ENCODE data around the gene LRMDA.

LRMDA gene

GRCh38 chr10:75894761-75895160 lies 463.3 kb downstream of the LRMDA start:
- H3K27ac Mint-ChIP-seq, result no peak overlapping the region
- no peaks in the 10 kb centered on the region for H3K36me3 Mint-ChIP-seq (ENCODE audit: low read depth)
- no peaks in the 10 kb centered on the region for H3K9me3 Mint-ChIP-seq
- TF ChIP-seq, protein P1, sequence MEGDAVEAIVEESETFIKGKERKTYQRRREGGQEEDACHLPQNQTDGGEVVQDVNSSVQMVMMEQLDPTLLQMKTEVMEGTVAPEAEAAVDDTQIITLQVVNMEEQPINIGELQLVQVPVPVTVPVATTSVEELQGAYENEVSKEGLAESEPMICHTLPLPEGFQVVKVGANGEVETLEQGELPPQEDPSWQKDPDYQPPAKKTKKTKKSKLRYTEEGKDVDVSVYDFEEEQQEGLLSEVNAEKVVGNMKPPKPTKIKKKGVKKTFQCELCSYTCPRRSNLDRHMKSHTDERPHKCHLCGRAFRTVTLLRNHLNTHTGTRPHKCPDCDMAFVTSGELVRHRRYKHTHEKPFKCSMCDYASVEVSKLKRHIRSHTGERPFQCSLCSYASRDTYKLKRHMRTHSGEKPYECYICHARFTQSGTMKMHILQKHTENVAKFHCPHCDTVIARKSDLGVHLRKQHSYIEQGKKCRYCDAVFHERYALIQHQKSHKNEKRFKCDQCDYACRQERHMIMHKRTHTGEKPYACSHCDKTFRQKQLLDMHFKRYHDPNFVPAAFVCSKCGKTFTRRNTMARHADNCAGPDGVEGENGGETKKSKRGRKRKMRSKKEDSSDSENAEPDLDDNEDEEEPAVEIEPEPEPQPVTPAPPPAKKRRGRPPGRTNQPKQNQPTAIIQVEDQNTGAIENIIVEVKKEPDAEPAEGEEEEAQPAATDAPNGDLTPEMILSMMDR (IDR thresholded peaks at IDR 0.05; ENCODE audit: unreplicated experiment in 3 of 3), result no peak
- peaks cover 3% of the 10 kb centered on the region for H3K27me3 Mint-ChIP-seq (ENCODE audit: low read depth)
- H3K4me1 Mint-ChIP-seq, result no peaks in the 10 kb centered on the region
- H3K4me3 Mint-ChIP-seq, result no peak overlapping the region

GRCh38 chr10:75895259-75895658 lies 463.8 kb downstream of the LRMDA start:
- Mint-ChIP-seq H3K36me3 (ENCODE audit: low read depth) (no peaks in the 10 kb centered on the region), H3K4me3 (no peak overlapping the region), H3K9me3 (no peaks in the 10 kb centered on the region), H3K4me1 (no peaks in the 10 kb centered on the region), H3K27ac (no peak overlapping the region), H3K27me3 (ENCODE audit: low read depth) (peaks cover 4% of the 10 kb centered on the region)
- TF ChIP-seq, protein P1 (IDR thresholded peaks at IDR 0.05; ENCODE audit: unreplicated experiment in 3 of 3), result no peak

DNA sequence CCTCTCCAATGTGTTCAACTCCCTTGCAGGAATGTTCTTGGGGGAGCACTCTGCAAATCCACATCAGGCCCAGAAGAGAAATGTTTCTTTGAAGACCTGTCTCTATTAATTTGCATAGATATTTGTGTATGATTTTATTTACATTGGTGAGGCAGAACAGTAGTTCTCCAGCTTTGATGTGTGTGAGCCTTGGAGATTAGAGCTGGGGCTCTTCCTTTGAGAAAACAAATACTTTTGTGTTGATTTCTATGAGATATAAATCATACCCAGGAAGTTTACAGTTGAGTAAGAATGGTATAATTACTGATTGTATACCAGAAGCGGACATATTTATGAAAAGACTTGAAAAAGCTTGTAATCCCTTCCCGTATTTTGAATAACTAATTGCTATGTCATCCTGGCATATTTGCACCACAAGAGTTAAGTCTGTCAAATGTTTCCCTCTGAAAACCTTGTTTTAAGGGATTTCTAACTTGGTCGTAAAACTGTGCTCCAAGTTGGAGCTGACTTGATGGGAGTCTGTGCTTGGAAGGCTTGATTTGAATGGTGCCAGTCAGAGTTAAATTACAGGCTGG lies 468.5 kb downstream of the LRMDA start:
- peaks cover 4% of the 10 kb centered on the region for H3K4me1 Mint-ChIP-seq
- TF ChIP-seq, protein P1 (IDR thresholded peaks at IDR 0.05; ENCODE audit: unreplicated experiment in 3 of 3), result no peak
- peaks cover 31% of the 10 kb centered on the region for H3K27me3 Mint-ChIP-seq (ENCODE audit: low read depth)
- no peaks in the 10 kb centered on the region for H3K36me3 Mint-ChIP-seq (ENCODE audit: low read depth)
- H3K9me3 Mint-ChIP-seq, result no peaks in the 10 kb centered on the region
- no peak overlapping the region for H3K4me3 Mint-ChIP-seq
- no peak overlapping the region for H3K27ac Mint-ChIP-seq

DNA sequence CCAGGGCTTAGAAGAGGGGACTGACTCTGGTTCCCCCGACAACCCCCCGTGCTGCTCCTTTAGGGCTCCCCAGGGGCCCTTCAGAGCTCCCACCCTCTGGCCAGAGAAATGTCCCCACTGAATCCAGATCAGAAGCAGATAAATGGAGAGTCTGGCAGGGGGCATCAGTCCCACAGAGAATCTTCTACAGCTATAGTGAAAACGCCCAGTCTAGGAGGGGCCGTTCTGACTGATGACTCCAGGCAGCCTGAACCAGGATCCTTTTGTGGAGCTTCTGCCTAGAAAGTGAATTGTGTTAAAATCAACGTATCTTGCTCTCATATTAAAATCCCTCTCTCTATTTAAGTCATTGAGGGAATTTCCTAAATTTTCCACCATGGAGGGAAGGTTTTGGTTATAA lies 471.4 kb downstream of the LRMDA start:
- Mint-ChIP-seq H3K27ac (no peak overlapping the region), H3K36me3 (ENCODE audit: low read depth) (no peaks in the 10 kb centered on the region), H3K4me3 (no peak overlapping the region), H3K27me3 (ENCODE audit: low read depth) (peaks cover 53% of the 10 kb centered on the region), H3K4me1 (peaks cover 12% of the 10 kb centered on the region), H3K9me3 (no peaks in the 10 kb centered on the region)
- TF ChIP-seq, protein P1 (IDR thresholded peaks at IDR 0.05; ENCODE audit: unreplicated experiment in 3 of 3), result no peak

GRCh38 chr10:75904499-75905283 lies 473.3 kb downstream of the LRMDA start:
- H3K27ac Mint-ChIP-seq, result no peak overlapping the region
- H3K4me3 Mint-ChIP-seq, result no peak overlapping the region
- H3K9me3 Mint-ChIP-seq, result no peaks in the 10 kb centered on the region
- peaks cover 12% of the 10 kb centered on the region for H3K4me1 Mint-ChIP-seq
- peaks cover 62% of the 10 kb centered on the region for H3K27me3 Mint-ChIP-seq (ENCODE audit: low read depth)
- TF ChIP-seq, protein P1 (IDR thresholded peaks at IDR 0.05; ENCODE audit: unreplicated experiment in 3 of 3), result no peak
- H3K36me3 Mint-ChIP-seq (ENCODE audit: low read depth), result no peaks in the 10 kb centered on the region

DNA sequence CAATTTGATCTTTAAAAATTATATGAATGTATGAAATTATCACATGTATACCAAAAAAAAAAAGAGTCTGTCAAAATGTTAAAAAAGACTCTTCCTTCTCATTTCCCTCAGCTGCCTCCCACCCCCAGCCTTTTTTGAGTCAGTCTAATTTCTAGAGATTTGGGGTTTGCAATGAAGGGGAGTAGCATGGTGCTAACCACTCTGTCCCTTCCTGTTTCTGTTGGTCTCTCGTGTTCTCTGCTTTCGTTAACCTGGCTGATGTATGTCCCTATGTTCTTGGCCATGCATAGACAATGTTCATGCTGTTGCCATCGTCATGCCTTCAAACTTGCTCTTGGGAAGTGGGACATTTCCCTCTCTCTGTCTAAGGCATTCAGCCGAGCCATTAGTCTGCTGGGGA lies 474.1 kb downstream of the LRMDA start:
- Mint-ChIP-seq H3K27ac (no peak overlapping the region), H3K4me1 (peaks cover 12% of the 10 kb centered on the region), H3K9me3 (no peaks in the 10 kb centered on the region), H3K36me3 (ENCODE audit: low read depth) (no peaks in the 10 kb centered on the region), H3K4me3 (no peak overlapping the region), H3K27me3 (ENCODE audit: low read depth) (peaks cover 63% of the 10 kb centered on the region)
- TF ChIP-seq, protein P1 (IDR thresholded peaks at IDR 0.05; ENCODE audit: unreplicated experiment in 3 of 3), result no peak
